Measurements from ENCODE around the gene B2M.
"Not testable (repeated sequence)": the region's sequence is repeated elsewhere in the genome, so short reads cannot be mapped to it uniquely, and the experiment has no call there.

B2M gene

DNA sequence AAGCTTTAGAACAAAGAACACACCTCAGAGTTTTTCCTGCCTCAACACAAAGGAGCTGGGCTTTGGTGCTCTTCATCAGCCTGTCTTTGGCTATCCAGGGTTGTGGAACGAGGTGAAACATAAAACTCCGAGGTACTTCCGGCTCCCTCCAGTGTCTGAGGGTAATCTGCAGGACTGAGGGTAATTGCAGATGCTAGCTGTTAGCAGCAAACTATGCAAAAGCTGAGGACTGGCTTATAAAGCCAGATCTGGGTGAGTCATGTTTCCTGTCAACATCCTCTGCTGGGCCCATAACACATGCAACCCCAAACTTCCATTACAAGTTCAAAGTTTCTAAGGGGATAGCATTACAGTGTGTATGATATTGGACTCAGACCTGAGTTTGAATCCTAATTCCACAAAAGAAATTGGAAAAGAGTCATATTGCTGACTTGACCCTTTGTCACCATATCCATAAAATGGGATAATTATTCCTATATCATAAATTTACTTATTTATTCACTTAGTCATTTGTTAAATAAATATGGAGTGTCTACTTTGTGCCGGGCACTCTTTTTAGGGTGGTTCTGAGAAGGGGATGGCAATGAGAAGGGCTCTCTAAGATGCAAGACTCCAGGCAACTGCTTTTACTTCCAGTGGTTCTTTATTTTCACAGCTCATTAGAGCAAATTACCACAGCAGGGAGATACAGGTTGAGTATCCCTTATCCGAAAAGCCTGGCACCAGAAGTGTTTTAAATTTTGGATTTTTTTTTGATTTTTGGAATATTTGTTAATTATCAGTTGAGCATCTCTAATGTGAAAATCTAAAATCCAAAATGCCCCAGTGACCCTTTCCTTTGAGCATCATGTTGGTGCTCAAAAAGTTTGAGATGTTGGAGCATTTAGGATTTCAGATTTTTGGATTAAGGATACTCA lies 15.5 kb downstream of the B2M start:
- DNase-seq, result no peak

DNA sequence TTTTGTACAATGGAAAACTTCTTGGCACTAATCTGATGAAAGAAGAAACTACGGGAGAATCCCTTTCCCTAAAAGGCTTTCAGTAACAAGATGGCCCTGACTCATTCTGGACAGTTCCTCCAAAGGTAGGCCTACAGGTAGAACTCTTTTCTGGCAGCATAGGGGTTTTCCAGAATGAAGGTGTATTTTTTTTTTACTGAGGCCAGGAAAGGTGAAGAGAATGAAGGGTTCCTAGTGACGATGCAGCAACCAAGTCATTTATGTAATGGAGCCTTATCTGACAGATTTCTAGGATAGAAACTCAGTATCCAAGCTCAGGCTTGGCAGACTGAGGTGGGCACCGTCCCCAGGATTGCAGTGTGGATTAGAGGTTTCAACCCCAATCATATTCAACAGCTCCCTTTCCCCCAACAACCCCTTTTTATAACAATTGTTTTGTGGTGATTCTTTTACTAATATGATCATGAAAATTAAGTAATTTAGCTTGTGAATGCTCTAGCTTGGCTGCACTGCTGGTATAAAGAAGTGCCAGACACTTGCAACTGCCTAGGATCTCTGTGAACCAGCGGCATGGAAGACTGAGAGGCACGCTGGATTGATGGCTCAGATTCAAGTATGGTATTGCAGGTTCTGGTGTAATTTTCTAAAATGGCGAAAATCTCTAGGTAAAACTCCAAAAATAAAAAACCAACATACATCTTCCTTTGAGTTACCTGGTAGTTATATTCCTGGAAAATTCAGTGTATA lies 16.3 kb downstream of the B2M start:
- DNase-seq, result no peak

DNA sequence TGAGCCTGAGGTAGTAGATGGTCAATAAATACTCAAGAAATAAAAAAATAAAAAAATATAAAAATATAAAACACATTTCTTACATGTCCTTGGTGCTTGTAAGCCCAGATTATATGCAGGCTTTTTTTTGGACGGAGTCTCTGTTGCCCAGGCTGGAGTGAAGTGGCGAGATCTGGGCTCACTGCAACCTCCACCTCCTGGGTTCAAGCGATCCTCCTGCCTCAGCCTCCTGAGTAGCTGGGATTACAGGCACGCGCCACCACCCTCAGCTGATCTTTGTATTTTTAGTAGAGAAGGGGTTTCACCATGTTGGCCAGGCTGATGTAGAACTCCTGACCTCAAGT lies 16.9 kb downstream of the B2M start:
- not testable (repeated sequence) for DNase-seq

GRCh38 chr15:44728576-44729407 lies 17.5 kb downstream of the B2M start:
- peak; percentile 81 for DNase-seq

DNA sequence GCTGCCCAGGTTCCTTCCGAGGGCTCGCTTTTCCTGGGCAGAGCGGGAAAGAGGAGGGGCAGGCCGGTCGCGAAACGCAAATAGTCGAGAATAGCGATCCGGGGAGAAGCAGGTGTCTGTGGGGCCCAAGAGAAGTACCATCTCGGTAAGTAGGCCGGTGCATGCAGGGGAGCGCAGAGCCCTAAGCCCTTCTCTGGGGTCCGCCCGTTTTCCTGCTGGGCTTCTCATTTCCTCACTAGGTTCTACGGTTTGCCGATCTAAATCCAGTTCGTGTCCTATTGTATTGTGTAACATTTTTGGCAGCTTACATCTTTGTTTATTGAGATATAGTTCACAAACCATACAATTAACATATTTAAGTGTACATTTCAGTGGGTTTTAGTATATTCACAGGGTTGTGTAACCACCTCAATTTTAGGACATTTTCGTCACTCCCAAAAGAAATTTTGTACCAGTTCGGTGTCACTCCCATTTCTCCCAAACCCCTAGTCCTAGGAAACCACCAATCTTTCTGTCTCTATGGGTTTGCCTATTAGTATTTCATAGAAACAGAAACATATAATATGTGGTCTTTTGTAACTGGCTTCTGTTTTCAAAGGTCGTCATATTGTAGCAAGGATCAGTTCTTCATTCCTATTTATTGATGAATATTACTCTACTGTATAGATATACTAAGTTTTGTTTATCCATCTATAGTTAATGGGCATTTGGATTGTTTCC lies 18.3 kb downstream of the B2M start:
- no peak for DNase-seq

DNA sequence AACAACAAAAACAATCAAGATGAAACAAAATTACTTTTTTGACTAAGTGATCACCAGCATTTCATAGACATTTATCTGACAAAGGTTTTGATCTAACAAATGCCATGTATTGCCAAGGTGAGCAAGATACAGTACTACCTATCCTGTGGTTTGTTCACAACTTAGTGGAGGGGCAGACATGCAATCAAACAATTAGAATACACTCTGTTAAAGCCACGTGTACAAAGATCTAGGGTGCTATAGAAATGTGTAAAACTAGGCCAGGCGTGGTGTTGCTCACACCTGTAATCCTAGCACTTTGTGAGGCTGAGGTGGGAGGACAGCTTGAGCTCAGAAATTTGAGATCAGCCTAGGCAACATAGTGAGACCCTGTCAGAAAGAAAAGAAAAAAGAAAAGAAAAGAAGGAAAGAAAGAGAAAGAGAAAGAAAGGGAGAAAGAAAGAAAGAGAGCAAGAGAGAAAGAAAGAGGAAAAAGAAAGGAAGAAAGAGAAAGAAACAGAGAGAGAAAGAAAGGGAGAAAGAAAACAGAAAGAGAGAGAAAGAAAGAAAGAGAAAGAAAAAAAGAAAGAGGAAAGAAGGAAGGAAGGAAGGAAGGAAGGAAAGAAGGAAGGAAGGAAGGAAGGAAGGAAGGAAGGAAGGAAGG lies 23.6 kb downstream of the B2M start:
- no peak for DNase-seq

- DNase-seq, result no peak
These were observed 24.3 kb downstream of the B2M start for GRCh38 chr15:44735482-44736180.

- no peak for DNase-seq
These were observed 25.0 kb downstream of the B2M start, which contains the start of gene TRIM69 for GRCh38 chr15:44736181-44736765. Gene TRIM69 (plus strand): TSS chr15:44736528. CDS start chr15:44736705, 177 bp downstream.

- DNase-seq, result no peak
These were observed 27.1 kb downstream of the B2M start for GRCh38 chr15:44738340-44738984.

DNA sequence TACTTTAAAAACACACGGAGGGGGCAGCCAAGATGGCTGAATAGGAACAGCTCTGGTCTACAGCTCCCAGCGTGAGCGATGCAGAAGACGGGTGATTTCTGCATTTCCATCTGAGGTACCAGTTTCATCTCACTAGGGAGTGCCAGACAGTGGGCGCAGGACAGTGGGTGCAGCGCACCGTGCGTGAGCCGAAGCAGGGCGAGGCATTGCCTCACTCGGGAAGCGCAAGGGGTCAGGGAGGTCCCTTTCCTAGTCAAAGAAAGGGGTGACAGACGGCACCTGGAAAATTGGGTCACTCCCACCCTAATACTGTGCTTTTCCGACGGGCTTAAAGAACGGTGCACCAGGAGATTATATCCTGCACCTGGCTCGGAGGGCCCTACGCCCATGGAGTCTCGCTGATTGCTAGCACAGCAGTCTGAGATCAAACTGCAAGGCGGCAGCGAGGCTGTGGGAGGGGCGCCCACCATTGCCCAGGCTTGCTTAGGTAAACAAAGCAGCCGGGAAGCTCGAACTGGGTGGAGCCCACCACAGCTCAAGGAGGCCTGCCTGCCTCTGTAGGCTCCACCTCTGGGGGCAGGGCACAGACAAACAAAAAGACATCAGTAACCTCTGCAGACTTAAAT lies 28.0 kb downstream of the B2M start:
- peak; percentile 14 for DNase-seq

- DNase-seq, result not testable (repeated sequence)
These were observed 32.1 kb downstream of the B2M start for GRCh38 chr15:44743454-44743853.

DNA sequence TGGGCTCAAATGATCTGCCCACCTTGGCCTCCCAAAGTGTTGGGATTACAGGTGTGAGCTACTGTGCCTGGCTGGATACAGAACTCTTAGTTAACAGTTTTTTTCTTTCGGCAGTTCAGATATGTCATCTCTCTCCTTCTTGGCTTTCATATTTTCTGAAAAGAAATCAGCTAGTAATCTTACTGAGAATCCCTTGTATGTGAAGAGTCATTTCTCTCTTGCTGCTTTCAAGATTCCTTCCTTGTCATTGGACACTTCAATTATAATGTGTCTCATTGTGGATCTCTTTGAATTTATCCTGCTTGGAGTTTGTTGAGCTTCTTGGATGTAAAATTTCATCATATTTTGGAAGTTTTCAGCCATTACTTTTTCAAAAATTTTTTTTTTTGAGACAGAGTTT lies 42.0 kb downstream of the B2M start:
- no peak for DNase-seq

GRCh38 chr15:44763187-44763586 lies 51.9 kb downstream of the B2M start:
- DNase-seq, result no peak

DNA sequence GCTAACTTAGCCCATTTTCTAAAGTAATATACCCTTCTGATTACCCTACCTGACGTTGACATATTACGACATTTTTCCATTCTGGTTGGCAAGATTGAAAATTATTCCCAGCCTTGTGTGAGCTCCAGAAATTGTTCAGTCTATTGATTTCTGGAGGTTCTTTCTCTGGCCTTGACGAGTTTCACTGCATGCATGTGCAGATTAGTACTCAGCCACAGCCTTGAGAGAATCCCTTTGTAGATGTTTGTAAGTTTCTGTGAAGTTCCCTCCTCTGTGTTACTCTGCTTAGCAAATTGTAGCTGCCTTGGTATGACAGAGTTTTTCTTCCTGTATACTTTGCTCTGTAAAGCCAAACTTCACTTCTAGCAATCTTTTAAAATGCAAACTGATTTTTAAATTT lies 52.5 kb downstream of the B2M start:
- DNase-seq, result no peak

GRCh38 chr15:44765036-44765435 lies 53.7 kb downstream of the B2M start:
- no peak for DNase-seq
